ENCODE measurements around the gene ILKAP.

- TF ChIP-seq, protein P1, sequence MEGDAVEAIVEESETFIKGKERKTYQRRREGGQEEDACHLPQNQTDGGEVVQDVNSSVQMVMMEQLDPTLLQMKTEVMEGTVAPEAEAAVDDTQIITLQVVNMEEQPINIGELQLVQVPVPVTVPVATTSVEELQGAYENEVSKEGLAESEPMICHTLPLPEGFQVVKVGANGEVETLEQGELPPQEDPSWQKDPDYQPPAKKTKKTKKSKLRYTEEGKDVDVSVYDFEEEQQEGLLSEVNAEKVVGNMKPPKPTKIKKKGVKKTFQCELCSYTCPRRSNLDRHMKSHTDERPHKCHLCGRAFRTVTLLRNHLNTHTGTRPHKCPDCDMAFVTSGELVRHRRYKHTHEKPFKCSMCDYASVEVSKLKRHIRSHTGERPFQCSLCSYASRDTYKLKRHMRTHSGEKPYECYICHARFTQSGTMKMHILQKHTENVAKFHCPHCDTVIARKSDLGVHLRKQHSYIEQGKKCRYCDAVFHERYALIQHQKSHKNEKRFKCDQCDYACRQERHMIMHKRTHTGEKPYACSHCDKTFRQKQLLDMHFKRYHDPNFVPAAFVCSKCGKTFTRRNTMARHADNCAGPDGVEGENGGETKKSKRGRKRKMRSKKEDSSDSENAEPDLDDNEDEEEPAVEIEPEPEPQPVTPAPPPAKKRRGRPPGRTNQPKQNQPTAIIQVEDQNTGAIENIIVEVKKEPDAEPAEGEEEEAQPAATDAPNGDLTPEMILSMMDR (IDR thresholded peaks at IDR 0.05; ENCODE audit: poor library complexity), result no peak
- no peak for TF ChIP-seq EZH2phosphoT487 (IDR thresholded peaks at IDR 0.05; ENCODE audit: low read depth, severe bottlenecking, unreplicated experiment)
Observed at GRCh38 chr2:238231251-238231793, 27.8 kb upstream of the ILKAP start.
